Astrocyte (in vitro differentiated cells and primary cell): Measurements from ENCODE around the gene NEURL4. TPM values are rescaled to one million over a fixed set of nuclear protein-coding genes. Genes with fewer than 3 reads are reported as not detected.

Experiments used
- DNase-seq: peaks from one replicate; pipeline ENCODE4 v3.0.0-alpha.2; 2010; ENCODE audit warnings: low read depth
- FAIRE-seq: peaks from 2 replicates; lab custom pipeline; 2011; peaks lifted over from hg19 to GRCh38; lab: Jason Lieb, UNC
- H2AFZ ChIP-seq: 2 replicates; pipeline ENCODE4 v1.6.0; 2012; ENCODE audit warnings: low read depth, low read length, inconsistent platforms
- H3K27ac ChIP-seq: 2 replicates; pipeline ENCODE4 v1.5.1; 2011; ENCODE audit warnings: low read depth, low read length, inconsistent platforms
- H3K27me3 ChIP-seq: 2 replicates; pipeline ENCODE4 v1.6.0; 2011; ENCODE audit warnings: low read length, inconsistent platforms; ENCODE audit not compliant: insufficient read depth
- H3K36me3 ChIP-seq: 2 replicates; pipeline ENCODE4 v1.5.1; 2011; ENCODE audit warnings: low read length, inconsistent platforms; ENCODE audit not compliant: insufficient read depth
- H3K4me1 ChIP-seq: 2 replicates; pipeline ENCODE4 v1.5.1; 2011; ENCODE audit warnings: low read length, inconsistent platforms; ENCODE audit not compliant: insufficient read depth
- H3K4me2 ChIP-seq: 2 replicates; pipeline ENCODE4 v1.6.0; 2012; ENCODE audit warnings: low read length, inconsistent platforms
- H3K4me3 ChIP-seq: 2 replicates; pipeline ENCODE4 v1.5.1; 2011; ENCODE audit warnings: low read depth, mild to moderate bottlenecking, low read length, inconsistent platforms; ENCODE audit not compliant: insufficient read depth
- H3K79me2 ChIP-seq: 2 replicates; pipeline ENCODE4 v1.6.0; 2012; ENCODE audit warnings: mild to moderate bottlenecking, low read length, inconsistent platforms; ENCODE audit not compliant: insufficient read depth
- H3K9ac ChIP-seq: 2 replicates; pipeline ENCODE4 v1.6.0; 2012; ENCODE audit warnings: mild to moderate bottlenecking, low read length, inconsistent platforms
- H3K9me3 ChIP-seq: 2 replicates; pipeline ENCODE4 v1.5.1; 2012; ENCODE audit warnings: low read depth, mild to moderate bottlenecking, low read length, inconsistent platforms; ENCODE audit not compliant: insufficient read depth
- H4K20me1 ChIP-seq: 2 replicates; pipeline ENCODE4 v1.6.0; 2012; ENCODE audit warnings: low read length, inconsistent platforms; ENCODE audit not compliant: insufficient read depth
- H3K27ac Mint-ChIP-seq: one replicate; pipeline ENCODE4 v1.8.0; 2021; ENCODE audit warnings: mild to moderate bottlenecking, mixed read lengths; ENCODE audit not compliant: unreplicated experiment
- H3K27me3 Mint-ChIP-seq: one replicate; pipeline ENCODE4 v1.8.0; 2021; ENCODE audit warnings: low read depth, mixed read lengths; ENCODE audit not compliant: unreplicated experiment
- H3K36me3 Mint-ChIP-seq: one replicate; pipeline ENCODE4 v1.8.0; 2021; ENCODE audit warnings: low read depth, mixed read lengths; ENCODE audit not compliant: unreplicated experiment
- H3K4me1 Mint-ChIP-seq: one replicate; pipeline ENCODE4 v1.8.0; 2021; ENCODE audit warnings: low read depth, mixed read lengths; ENCODE audit not compliant: unreplicated experiment
- H3K4me3 Mint-ChIP-seq: one replicate; pipeline ENCODE4 v1.8.0; 2021; ENCODE audit warnings: mild to moderate bottlenecking, moderate library complexity, mixed read lengths; ENCODE audit not compliant: unreplicated experiment
- H3K9me3 Mint-ChIP-seq: one replicate; pipeline ENCODE4 v1.8.0; 2021; ENCODE audit warnings: mild to moderate bottlenecking, mixed read lengths; ENCODE audit not compliant: unreplicated experiment
- EZH2 ChIP-seq: IDR thresholded peaks from 2 replicates; pipeline ENCODE4 v1.6.1; 2012; ENCODE audit warnings: mild to moderate bottlenecking, low read length, inconsistent platforms; ENCODE audit not compliant: insufficient read depth
- total RNA-seq: library from RNA; stranded (reverse); gene quantifications from 2 replicates; pipeline ENCODE4 v1.2.1, GENCODE V29; 2021
- TF ChIP-seq, protein P1 (sequence below): IDR thresholded peaks from 2 replicates; pipeline ENCODE4 v1.5.1; 2011; ENCODE audit warnings: low read depth, mild to moderate bottlenecking, inconsistent platforms, low read length, moderate library complexity; ENCODE audit not compliant: insufficient read depth

NEURL4 gene
- total RNA-seq, 1 donor from 2014 or later, result 32.5 TPM

DNA sequence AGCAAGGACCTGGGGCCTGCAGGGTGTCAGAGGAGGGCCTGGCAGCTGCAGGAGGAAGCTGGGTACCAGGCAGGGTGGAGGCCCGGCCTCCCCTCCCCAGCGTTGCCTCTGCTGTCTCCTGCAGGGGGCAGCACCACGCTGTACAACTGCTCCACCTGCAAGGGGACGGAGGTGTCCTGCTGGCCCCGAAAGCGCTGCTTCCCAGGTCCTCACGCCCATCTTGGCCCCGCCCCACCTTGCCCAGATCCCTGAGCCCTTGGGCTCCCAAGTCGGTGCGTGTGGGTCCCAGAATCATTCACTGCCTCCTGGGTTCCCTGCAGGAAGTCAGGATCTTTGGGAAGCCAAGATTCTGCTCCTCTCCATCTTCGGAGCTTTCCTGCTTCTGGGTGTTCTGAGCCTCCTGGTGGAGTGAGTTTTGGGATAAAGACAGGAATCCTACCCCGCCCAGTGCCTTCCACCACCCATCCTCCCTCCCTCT is 27.0 kb upstream of the NEURL4 start:
- H3K4me3 Mint-ChIP-seq, result no peak overlapping the region
- Histone ChIP-seq H2AFZ (no peak overlapping the region), H4K20me1 (peaks cover 25% of the 10 kb centered on the region), H3K4me3 (no peak overlapping the region), H3K4me1 (peaks cover 25% of the 10 kb centered on the region), H3K9ac (no peak overlapping the region), H3K36me3 (no peaks in the 10 kb centered on the region), H3K9me3 (no peaks in the 10 kb centered on the region), H3K4me2 (no peak overlapping the region), H3K79me2 (peaks cover 29% of the 10 kb centered on the region), H3K27me3 (peaks cover 3% of the 10 kb centered on the region), H3K27ac (no peak overlapping the region)
- no peaks in the 10 kb centered on the region for H3K36me3 Mint-ChIP-seq
- no peak for TF ChIP-seq EZH2
- TF ChIP-seq, protein P1, sequence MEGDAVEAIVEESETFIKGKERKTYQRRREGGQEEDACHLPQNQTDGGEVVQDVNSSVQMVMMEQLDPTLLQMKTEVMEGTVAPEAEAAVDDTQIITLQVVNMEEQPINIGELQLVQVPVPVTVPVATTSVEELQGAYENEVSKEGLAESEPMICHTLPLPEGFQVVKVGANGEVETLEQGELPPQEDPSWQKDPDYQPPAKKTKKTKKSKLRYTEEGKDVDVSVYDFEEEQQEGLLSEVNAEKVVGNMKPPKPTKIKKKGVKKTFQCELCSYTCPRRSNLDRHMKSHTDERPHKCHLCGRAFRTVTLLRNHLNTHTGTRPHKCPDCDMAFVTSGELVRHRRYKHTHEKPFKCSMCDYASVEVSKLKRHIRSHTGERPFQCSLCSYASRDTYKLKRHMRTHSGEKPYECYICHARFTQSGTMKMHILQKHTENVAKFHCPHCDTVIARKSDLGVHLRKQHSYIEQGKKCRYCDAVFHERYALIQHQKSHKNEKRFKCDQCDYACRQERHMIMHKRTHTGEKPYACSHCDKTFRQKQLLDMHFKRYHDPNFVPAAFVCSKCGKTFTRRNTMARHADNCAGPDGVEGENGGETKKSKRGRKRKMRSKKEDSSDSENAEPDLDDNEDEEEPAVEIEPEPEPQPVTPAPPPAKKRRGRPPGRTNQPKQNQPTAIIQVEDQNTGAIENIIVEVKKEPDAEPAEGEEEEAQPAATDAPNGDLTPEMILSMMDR, result peak; percentile 56
- H3K27me3 Mint-ChIP-seq, result no peaks in the 10 kb centered on the region
- H3K9me3 Mint-ChIP-seq, result no peaks in the 10 kb centered on the region
- peak; percentile 24 for DNase-seq
- no peak for FAIRE-seq
- H3K27ac Mint-ChIP-seq, result no peak overlapping the region
- peaks cover 15% of the 10 kb centered on the region for H3K4me1 Mint-ChIP-seq

DNA sequence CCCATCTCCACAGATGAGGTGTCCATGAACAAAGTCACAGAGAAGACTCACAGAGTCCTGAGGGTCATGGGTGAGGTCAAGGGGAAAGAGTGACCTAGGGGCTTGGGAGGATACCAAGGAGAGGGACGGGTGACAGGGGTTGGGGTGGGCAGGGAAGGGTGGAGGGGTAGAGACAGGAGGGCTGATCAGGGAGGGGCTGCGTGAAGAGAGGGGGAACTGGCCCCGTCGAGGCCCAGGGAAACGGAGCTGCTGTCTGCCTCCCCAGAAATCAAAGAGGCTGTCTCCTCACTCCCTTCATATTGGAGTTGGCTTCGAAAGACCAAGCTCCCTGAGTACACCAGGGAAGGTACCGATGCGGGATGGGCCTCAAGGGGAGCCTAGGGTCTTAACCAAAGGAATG is 26.4 kb upstream of the NEURL4 start:
- Mint-ChIP-seq H3K27me3 (no peaks in the 10 kb centered on the region), H3K9me3 (no peaks in the 10 kb centered on the region), H3K4me3 (no peak overlapping the region), H3K4me1 (peaks cover 15% of the 10 kb centered on the region), H3K27ac (no peak overlapping the region), H3K36me3 (no peaks in the 10 kb centered on the region)
- FAIRE-seq, result no peak
- H3K4me2 ChIP-seq, result no peak overlapping the region
- DNase-seq, result no peak
- no peak overlapping the region for H3K27ac ChIP-seq
- H3K79me2 ChIP-seq, result peaks cover 34% of the 10 kb centered on the region
- H3K27me3 ChIP-seq, result peaks cover 3% of the 10 kb centered on the region
- no peak overlapping the region for H3K4me3 ChIP-seq
- peaks cover 25% of the 10 kb centered on the region for H3K4me1 ChIP-seq
- H3K36me3 ChIP-seq, result no peaks in the 10 kb centered on the region
- peaks cover 25% of the 10 kb centered on the region for H4K20me1 ChIP-seq
- no peak overlapping the region for H2AFZ ChIP-seq
- no peaks in the 10 kb centered on the region for H3K9me3 ChIP-seq
- TF ChIP-seq EZH2, result no peak
- TF ChIP-seq, protein P1, result no peak
- no peak overlapping the region for H3K9ac ChIP-seq

DNA sequence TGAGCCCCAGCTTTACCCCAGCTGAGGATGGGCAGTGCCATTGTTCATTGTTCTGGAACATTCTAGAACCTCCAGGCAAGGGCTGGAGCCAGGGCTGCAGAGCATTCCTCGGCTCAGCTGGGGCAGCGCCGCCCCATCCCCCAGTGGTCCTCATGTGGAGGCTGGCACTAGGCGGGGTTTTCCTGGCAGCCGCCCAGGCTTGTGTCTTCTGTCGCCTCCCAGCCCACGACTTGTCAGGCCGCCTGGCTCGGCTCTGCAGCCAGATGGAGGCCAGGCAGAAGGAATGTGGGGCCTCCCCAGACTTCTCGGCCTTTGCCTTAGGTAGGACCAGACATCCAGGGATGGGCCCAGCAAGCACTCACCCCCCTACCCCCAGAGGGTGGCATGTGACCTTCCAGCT is 25.9 kb upstream of the NEURL4 start, which contains the start of gene TMEM95:
TSS of gene TMEM95 (plus strand) at position 104 of the 400 bp plus-strand sequence. CDS start at position 153, 49 bp downstream.
- peak within 1 kb of the TSS; percentile 80 for H3K27ac Mint-ChIP-seq
- H4K20me1 ChIP-seq, result peaks cover 25% of the 10 kb centered on the region
- H3K4me1 ChIP-seq, result peaks cover 25% of the 10 kb centered on the region
- H3K4me2 ChIP-seq, result peak within 1 kb of the TSS; percentile 97
- TF ChIP-seq, protein P1, result no peak
- no peak for TF ChIP-seq EZH2
- no peak within 1 kb of the TSS for H3K4me3 ChIP-seq
- no peaks in the 10 kb centered on the region for H3K36me3 Mint-ChIP-seq
- no peak within 1 kb of the TSS for H2AFZ ChIP-seq
- H3K9me3 ChIP-seq, result no peaks in the 10 kb centered on the region
- H3K36me3 ChIP-seq, result no peaks in the 10 kb centered on the region
- H3K4me1 Mint-ChIP-seq, result peaks cover 15% of the 10 kb centered on the region
- FAIRE-seq (no peak), DNase-seq (no peak)
- H3K9me3 Mint-ChIP-seq, result no peaks in the 10 kb centered on the region
- H3K79me2 ChIP-seq, result peaks cover 34% of the 10 kb centered on the region
- H3K27me3 Mint-ChIP-seq, result no peaks in the 10 kb centered on the region
- peak within 1 kb of the TSS; percentile 94 for H3K4me3 Mint-ChIP-seq
- peak within 1 kb of the TSS; percentile 30 for H3K9ac ChIP-seq
- H3K27ac ChIP-seq, result no peak within 1 kb of the TSS
- peaks cover 3% of the 10 kb centered on the region for H3K27me3 ChIP-seq
